ENCODE measurements around the gene FNDC4. TPM values are rescaled to one million over a fixed set of nuclear protein-coding genes. Genes with fewer than 3 reads are reported as not detected.

FNDC4 gene
- polyA plus RNA-seq, 3 donors = not detected

DNA sequence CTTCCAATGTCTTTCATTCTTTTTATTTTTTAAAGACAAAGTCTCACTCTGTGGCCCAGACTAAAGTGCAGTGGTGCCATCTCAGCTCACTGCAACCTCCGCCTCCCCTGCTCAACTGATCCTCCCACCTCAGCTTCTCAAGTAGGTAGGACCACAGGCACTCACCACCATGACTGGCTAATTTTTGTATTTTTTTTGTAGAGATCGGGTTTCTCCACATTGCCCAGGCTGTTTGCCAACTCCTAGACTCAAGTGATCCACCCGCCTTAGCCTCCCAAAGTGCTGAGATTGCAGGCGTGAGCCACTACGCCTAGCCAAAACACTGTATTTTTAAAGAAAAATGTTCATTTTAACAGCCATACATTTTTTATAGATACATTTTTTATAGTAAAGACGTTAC is 14.3 kb upstream of the FNDC4 start:
- TF ChIP-seq, protein P1, sequence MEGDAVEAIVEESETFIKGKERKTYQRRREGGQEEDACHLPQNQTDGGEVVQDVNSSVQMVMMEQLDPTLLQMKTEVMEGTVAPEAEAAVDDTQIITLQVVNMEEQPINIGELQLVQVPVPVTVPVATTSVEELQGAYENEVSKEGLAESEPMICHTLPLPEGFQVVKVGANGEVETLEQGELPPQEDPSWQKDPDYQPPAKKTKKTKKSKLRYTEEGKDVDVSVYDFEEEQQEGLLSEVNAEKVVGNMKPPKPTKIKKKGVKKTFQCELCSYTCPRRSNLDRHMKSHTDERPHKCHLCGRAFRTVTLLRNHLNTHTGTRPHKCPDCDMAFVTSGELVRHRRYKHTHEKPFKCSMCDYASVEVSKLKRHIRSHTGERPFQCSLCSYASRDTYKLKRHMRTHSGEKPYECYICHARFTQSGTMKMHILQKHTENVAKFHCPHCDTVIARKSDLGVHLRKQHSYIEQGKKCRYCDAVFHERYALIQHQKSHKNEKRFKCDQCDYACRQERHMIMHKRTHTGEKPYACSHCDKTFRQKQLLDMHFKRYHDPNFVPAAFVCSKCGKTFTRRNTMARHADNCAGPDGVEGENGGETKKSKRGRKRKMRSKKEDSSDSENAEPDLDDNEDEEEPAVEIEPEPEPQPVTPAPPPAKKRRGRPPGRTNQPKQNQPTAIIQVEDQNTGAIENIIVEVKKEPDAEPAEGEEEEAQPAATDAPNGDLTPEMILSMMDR (IDR thresholded peaks at IDR 0.05) = no peak
- no peaks in the 10 kb centered on the region for H3K9me3 ChIP-seq (replicated peaks in 1 of 2; ENCODE audit: control insufficient read depth in 1 of 2, insufficient read depth in 1 of 2, low read length in 2 of 2)
- H3K27ac Mint-ChIP-seq = no peak overlapping the region
- H3K4me2 ChIP-seq (replicated peaks; ENCODE audit: extremely low read depth, low read length, poor library complexity, severe bottlenecking) = no peak overlapping the region
- no peak overlapping the region for H3K27ac ChIP-seq (ENCODE audit: low read depth in 1 of 2, low read length in 2 of 2)
- H4K20me1 ChIP-seq (ENCODE audit: insufficient read depth, low read length) = no peaks in the 10 kb centered on the region
- no peak overlapping the region for H2AFZ ChIP-seq (ENCODE audit: insufficient read depth, low read depth, low read length, poor library complexity, severe bottlenecking)
- WGBS (ENCODE audit: insufficient coverage) = no CpG with 5 or more reads among the region's 6 CpGs
- H3K4me3 ChIP-seq (replicated peaks in 1 of 3; ENCODE audit: low read depth in 2 of 3, low read length in 3 of 3) = no peak overlapping the region
- H3K36me3 Mint-ChIP-seq = no peaks in the 10 kb centered on the region
- peaks cover 13 to 25% (median 20%) of the 10 kb centered on the region in 3 donors for H3K27me3 Mint-ChIP-seq (ENCODE audit: low read depth in 3 of 3)
- no peak overlapping the region for H3K9ac ChIP-seq (ENCODE audit: insufficient read depth, low read length, poor library complexity, severe bottlenecking)
- H3K36me3 ChIP-seq (replicated peaks in 1 of 2; ENCODE audit: control insufficient read depth in 1 of 2, insufficient read depth in 2 of 2, low read length in 2 of 2) = no peaks in the 10 kb centered on the region
- H3K79me2 ChIP-seq (ENCODE audit: insufficient read depth, low read length) = no peaks in the 10 kb centered on the region
- H3K4me1 Mint-ChIP-seq = no peaks in the 10 kb centered on the region
- H3K27me3 ChIP-seq (ENCODE audit: control insufficient read depth in 2 of 2, insufficient read depth in 2 of 2, low read length in 2 of 2) = peaks cover 0 to 2% of the 10 kb centered on the region in 2 donors
- no peak overlapping the region for H3K4me3 Mint-ChIP-seq
- DNase-seq = no peak
- no peaks in the 10 kb centered on the region for H3K4me1 ChIP-seq (ENCODE audit: control insufficient read depth in 1 of 2, insufficient read depth in 2 of 2, low read length in 2 of 2)
- intact Hi-C loops (cut with micrococcal nuclease) = no loop called here
- no peaks in the 10 kb centered on the region for H3K9me3 Mint-ChIP-seq

DNA sequence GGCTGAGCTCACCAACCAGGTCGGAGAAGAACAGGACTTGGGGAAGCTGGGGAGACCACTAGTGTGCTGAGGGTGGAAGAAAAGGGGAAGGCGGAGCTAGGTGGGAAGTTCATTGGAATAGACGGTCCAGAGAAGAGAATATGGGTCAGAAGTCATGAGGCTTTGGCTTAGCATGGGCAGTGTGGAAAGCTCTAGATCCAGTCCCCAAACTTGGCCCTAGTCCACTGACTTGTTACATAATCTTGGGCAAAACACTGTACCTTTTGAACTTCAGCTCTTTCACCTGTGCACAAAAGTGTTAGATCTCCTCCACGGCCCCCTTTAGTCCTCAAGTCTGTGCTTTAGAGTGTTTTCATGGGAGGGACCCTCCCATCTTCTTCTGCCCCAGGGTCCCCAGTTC is 12.3 kb upstream of the FNDC4 start:
- Histone ChIP-seq H3K4me1 (ENCODE audit: control insufficient read depth in 1 of 2, insufficient read depth in 2 of 2, low read length in 2 of 2) (no peaks in the 10 kb centered on the region), H3K27me3 (ENCODE audit: control insufficient read depth in 2 of 2, insufficient read depth in 2 of 2, low read length in 2 of 2) (no peaks in the 10 kb centered on the region), H3K27ac (ENCODE audit: low read depth in 1 of 2, low read length in 2 of 2) (no peak overlapping the region), H3K36me3 (replicated peaks in 1 of 2; ENCODE audit: control insufficient read depth in 1 of 2, insufficient read depth in 2 of 2, low read length in 2 of 2) (no peaks in the 10 kb centered on the region), H3K9ac (ENCODE audit: insufficient read depth, low read length, poor library complexity, severe bottlenecking) (no peak overlapping the region), H3K79me2 (ENCODE audit: insufficient read depth, low read length) (no peaks in the 10 kb centered on the region), H4K20me1 (ENCODE audit: insufficient read depth, low read length) (no peaks in the 10 kb centered on the region), H2AFZ (ENCODE audit: insufficient read depth, low read depth, low read length, poor library complexity, severe bottlenecking) (no peak overlapping the region), H3K9me3 (replicated peaks in 1 of 2; ENCODE audit: control insufficient read depth in 1 of 2, insufficient read depth in 1 of 2, low read length in 2 of 2) (no peaks in the 10 kb centered on the region), H3K4me2 (replicated peaks; ENCODE audit: extremely low read depth, low read length, poor library complexity, severe bottlenecking) (no peak overlapping the region), H3K4me3 (replicated peaks in 1 of 3; ENCODE audit: low read depth in 2 of 3, low read length in 3 of 3) (no peak overlapping the region)
- Mint-ChIP-seq H3K27ac (no peak overlapping the region), H3K4me3 (no peak overlapping the region), H3K9me3 (no peaks in the 10 kb centered on the region), H3K36me3 (no peaks in the 10 kb centered on the region), H3K27me3 (ENCODE audit: low read depth in 3 of 3) (peaks cover 13 to 17% (median 15%) of the 10 kb centered on the region in 3 donors), H3K4me1 (no peaks in the 10 kb centered on the region)
- TF ChIP-seq, protein P1 (IDR thresholded peaks at IDR 0.05) = no peak
- intact Hi-C loops (cut with micrococcal nuclease) = no loop called here
- WGBS (ENCODE audit: insufficient coverage) = 67% methylated on average over 1 of the region's 4 CpGs
- DNase-seq = no peak

Data from CD14-positive monocyte (primary cell).